GM12865 (cell line): ENCODE results near the gene MAGEB5.
"Not testable (repeated sequence)": the region's sequence is repeated elsewhere in the genome, so short reads cannot be mapped to it uniquely, and the experiment has no call there.

ENCODE experiments used
- DNase-seq: peaks from one replicate; pipeline ENCODE4 v3.0.0; 2010; ENCODE audit warnings: low read depth
- H3K4me3 ChIP-seq: 2 replicates; pipeline ENCODE4 v1.5.1; 2011; ENCODE audit warnings: mild to moderate bottlenecking, low read depth, low read length, control low read depth
- CTCF ChIP-seq: IDR thresholded peaks from 2 replicates; pipeline ENCODE4 v1.5.1; 2011; ENCODE audit warnings: low read length, control low read depth, low read depth, inconsistent platforms; ENCODE audit not compliant: insufficient read depth; ENCODE audit errors: missing control alignments

The MAGEB5 gene, protein sequence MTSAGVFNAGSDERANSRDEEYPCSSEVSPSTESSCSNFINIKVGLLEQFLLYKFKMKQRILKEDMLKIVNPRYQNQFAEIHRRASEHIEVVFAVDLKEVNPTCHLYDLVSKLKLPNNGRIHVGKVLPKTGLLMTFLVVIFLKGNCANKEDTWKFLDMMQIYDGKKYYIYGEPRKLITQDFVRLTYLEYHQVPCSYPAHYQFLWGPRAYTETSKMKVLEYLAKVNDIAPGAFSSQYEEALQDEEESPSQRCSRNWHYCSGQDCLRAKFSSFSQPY

GRCh38 chrX:26215869-26216268 lies at the start of gene MAGEB5:
MAGEB5 (plus strand) TSS chrX:26216169; CDS start chrX:26217302, 1,133 bp downstream.
- DNase-seq = no peak
- no peak within 1 kb of the TSS for H3K4me3 ChIP-seq
- TF ChIP-seq CTCF = no peak

DNA sequence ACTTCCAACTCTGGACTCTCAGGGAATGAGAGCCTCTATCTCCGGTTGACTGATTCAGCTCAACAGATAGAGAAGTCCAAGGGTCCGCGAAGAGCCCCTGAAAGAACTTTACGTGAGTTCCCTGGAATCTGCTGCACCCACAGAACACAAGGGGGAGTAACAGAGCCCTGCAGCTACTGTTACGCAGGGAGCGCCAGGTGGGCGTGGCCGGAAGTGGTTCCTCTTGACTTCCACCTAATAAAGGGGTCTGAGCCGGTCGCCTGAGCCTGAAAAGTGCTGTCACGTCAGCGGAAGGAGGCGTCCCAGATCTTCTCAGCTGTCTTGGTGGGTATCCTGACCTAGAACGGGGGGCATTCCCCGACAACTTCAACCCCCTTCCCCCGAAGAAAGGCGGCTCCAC lies 23.8 kb upstream of the MAGEB5 start, which contains the start of gene MAGEB6:
Gene MAGEB6 (plus strand): TSS at position 237 of the 400 bp plus-strand sequence. CDS start 1,407 bp downstream, outside the sequence.
- no peak within 1 kb of the TSS for H3K4me3 ChIP-seq
- no peak for DNase-seq
- TF ChIP-seq CTCF = no peak

- no peak for DNase-seq
- no peak for TF ChIP-seq CTCF
- H3K4me3 ChIP-seq = no peak overlapping the region
These were observed 12.4 kb upstream of the MAGEB5 start for GRCh38 chrX:26203561-26203960.

- not testable (repeated sequence) for DNase-seq
These were observed 11.3 kb upstream of the MAGEB5 start for GRCh38 chrX:26204717-26205116.

GRCh38 chrX:26208012-26208411 lies 8.0 kb upstream of the MAGEB5 start:
- no peak for TF ChIP-seq CTCF
- H3K4me3 ChIP-seq = no peak overlapping the region
- DNase-seq = no peak

More at GRCh38 chrX:26204717-26205116, 11.3 kb upstream of the MAGEB5 start:
- not testable (repeated sequence) for H3K4me3 ChIP-seq

GRCh38 chrX:26219351-26219750 lies 3.4 kb downstream of the MAGEB5 start:
- TF ChIP-seq CTCF = no peak
- H3K4me3 ChIP-seq = no peak overlapping the region
- no peak for DNase-seq

GRCh38 chrX:26234177-26234576 lies 18.2 kb downstream of the MAGEB5 start:
- DNase-seq = no peak
- H3K4me3 ChIP-seq = no peak overlapping the region
- no peak for TF ChIP-seq CTCF
